ENCODE data around the gene PDXP.

Gene PDXP

DNA sequence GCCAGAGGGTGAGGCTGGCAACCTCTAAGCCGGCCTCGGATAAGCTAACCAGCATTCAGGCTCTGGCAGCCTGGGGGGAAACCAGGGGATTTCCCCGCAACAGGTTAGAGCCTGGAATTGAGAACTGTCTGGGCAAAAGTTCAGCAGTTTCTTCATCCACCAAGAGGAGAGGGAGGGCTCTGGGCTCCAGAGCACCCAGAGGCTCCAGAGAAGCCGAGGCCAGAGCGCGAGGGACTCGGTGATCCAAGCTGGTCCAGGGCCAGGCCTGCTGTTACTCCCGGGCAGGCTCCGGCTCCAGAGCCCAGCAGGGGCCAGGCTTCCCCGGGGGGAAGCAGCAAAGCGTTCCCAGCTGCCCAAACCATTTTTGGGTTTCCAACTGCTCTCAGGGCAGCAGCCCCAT, 32.4 kb upstream of the PDXP start:
- TF ChIP-seq, protein P1, sequence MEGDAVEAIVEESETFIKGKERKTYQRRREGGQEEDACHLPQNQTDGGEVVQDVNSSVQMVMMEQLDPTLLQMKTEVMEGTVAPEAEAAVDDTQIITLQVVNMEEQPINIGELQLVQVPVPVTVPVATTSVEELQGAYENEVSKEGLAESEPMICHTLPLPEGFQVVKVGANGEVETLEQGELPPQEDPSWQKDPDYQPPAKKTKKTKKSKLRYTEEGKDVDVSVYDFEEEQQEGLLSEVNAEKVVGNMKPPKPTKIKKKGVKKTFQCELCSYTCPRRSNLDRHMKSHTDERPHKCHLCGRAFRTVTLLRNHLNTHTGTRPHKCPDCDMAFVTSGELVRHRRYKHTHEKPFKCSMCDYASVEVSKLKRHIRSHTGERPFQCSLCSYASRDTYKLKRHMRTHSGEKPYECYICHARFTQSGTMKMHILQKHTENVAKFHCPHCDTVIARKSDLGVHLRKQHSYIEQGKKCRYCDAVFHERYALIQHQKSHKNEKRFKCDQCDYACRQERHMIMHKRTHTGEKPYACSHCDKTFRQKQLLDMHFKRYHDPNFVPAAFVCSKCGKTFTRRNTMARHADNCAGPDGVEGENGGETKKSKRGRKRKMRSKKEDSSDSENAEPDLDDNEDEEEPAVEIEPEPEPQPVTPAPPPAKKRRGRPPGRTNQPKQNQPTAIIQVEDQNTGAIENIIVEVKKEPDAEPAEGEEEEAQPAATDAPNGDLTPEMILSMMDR (IDR thresholded peaks at IDR 0.05; ENCODE audit: low read depth, low read length): no peak
- DNase-seq: no peak
- no peaks in the 10 kb centered on the region for H3K9me3 ChIP-seq (ENCODE audit: severe bottlenecking)
- H3K36me3 ChIP-seq: peaks cover 17% of the 10 kb centered on the region
- H3K27ac ChIP-seq: no peak overlapping the region
- no peaks in the 10 kb centered on the region for H3K27me3 ChIP-seq (ENCODE audit: insufficient read depth, low read depth, severe bottlenecking)
- no peak overlapping the region for H3K4me3 ChIP-seq (ENCODE audit: low read depth, low read length)

DNA sequence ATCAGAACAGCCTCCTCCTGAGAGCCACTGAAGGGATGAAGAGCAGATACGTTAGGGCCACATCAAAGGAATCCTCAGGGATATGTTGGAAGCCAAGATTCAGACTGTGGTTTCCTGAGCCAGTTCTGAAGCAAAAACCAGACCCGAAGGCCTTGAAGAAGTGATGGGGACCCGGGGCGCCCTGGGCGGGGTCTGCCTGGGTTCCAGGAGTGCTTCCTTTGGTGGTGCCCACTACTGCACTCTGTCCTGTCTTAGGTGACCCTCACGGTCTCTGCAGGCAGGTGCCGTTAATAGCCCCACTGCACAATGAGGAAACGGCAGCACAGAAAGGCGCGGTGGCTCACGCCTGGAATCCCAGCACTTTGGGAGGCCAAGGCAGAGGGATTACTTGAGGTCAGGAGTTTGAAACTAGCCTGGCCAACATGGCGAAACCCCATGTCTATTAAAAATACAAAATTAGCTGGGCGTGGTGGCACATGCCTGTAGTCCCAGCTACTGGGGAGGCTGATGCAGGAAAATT, 31.9 kb upstream of the PDXP start:
- H3K36me3 ChIP-seq: peaks cover 17% of the 10 kb centered on the region
- no peaks in the 10 kb centered on the region for H3K27me3 ChIP-seq (ENCODE audit: insufficient read depth, low read depth, severe bottlenecking)
- no peaks in the 10 kb centered on the region for H3K9me3 ChIP-seq (ENCODE audit: severe bottlenecking)
- TF ChIP-seq, protein P1 (IDR thresholded peaks at IDR 0.05; ENCODE audit: low read depth, low read length): no peak
- H3K27ac ChIP-seq: no peak overlapping the region
- no peak for DNase-seq
- no peak overlapping the region for H3K4me3 ChIP-seq (ENCODE audit: low read depth, low read length)

DNA sequence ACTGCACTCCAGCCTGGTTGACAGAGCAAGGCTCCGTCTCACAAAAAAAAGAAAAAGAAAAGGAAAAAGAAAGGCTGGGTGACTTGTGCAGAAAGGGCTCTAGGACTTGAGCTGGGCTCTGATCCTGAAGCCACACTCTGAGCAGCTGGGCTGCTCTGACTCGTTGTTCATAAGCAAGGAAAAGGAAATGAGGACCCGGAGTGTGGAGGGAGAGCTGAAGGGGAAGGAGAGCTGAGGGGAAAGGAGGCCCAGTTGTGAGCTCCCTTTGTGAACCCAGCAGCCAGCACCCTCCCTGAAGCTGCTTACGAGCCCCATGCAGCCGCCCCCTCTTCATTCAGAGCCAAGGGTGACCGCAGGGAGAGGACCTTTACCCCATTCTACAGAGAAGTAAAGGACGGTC, 31.4 kb upstream of the PDXP start:
- no peak for DNase-seq
- TF ChIP-seq, protein P1 (IDR thresholded peaks at IDR 0.05; ENCODE audit: low read depth, low read length): no peak
- Histone ChIP-seq H3K27me3 (ENCODE audit: insufficient read depth, low read depth, severe bottlenecking) (no peaks in the 10 kb centered on the region), H3K4me3 (ENCODE audit: low read depth, low read length) (no peak overlapping the region), H3K27ac (no peak overlapping the region), H3K9me3 (ENCODE audit: severe bottlenecking) (no peaks in the 10 kb centered on the region), H3K36me3 (peaks cover 17% of the 10 kb centered on the region)

GRCh38 chr22:37627545-37627944, 31.0 kb upstream of the PDXP start:
- Histone ChIP-seq H3K36me3 (peaks cover 17% of the 10 kb centered on the region), H3K27ac (no peak overlapping the region), H3K9me3 (ENCODE audit: severe bottlenecking) (no peaks in the 10 kb centered on the region), H3K27me3 (ENCODE audit: insufficient read depth, low read depth, severe bottlenecking) (no peaks in the 10 kb centered on the region), H3K4me3 (ENCODE audit: low read depth, low read length) (no peak overlapping the region)
- no peak for DNase-seq
- TF ChIP-seq, protein P1 (IDR thresholded peaks at IDR 0.05; ENCODE audit: low read depth, low read length): no peak

- no peak overlapping the region for H3K4me3 ChIP-seq (ENCODE audit: low read depth, low read length)
- peaks cover 11% of the 10 kb centered on the region for H3K36me3 ChIP-seq
- H3K27ac ChIP-seq: no peak overlapping the region
These were observed 29.7 kb upstream of the PDXP start for GRCh38 chr22:37628830-37629229.

More at GRCh38 chr22:37628830-37629229, 29.7 kb upstream of the PDXP start:
- Histone ChIP-seq H3K27me3 (ENCODE audit: insufficient read depth, low read depth, severe bottlenecking) (no peaks in the 10 kb centered on the region), H3K9me3 (ENCODE audit: severe bottlenecking) (no peaks in the 10 kb centered on the region)
- TF ChIP-seq, protein P1 (IDR thresholded peaks at IDR 0.05; ENCODE audit: low read depth, low read length): no peak
- DNase-seq: no peak
